Aorta (tissue), 5 donors: ENCODE measurements around the gene SMPD3. TPM values are rescaled to one million over a fixed set of nuclear protein-coding genes. Genes with fewer than 3 reads are reported as not detected.

ENCODE experiments used
- ATAC-seq: fragments of 200-7000 bp; cut with Tn5 transposase; one replicate; pipeline ENCODE4 v1.9.1; 2022; ENCODE audit warnings: moderate library complexity; ENCODE audit not compliant: low FRiP score
- DNase-seq, 2 donors: peaks; one replicate each; pipeline ENCODE4 v3.0.0-alpha.2; 2020
- H3K27ac ChIP-seq, 2 donors: one replicate each; pipeline ENCODE4 v1.5.1; 2013; ENCODE audit warnings: low read length in 2 of 2, mild to moderate bottlenecking in 2 of 2, moderate library complexity in 2 of 2, control low read depth in 1 of 2, inconsistent platforms in 1 of 2, low read depth in 1 of 2
- H3K27me3 ChIP-seq, 2 donors: one replicate each; pipeline ENCODE4 v1.6.1; 2013; ENCODE audit warnings: control low read depth in 1 of 2, low read length in 1 of 2, mild to moderate bottlenecking in 1 of 2, moderate library complexity in 1 of 2; ENCODE audit not compliant: insufficient read depth in 2 of 2, control insufficient read depth in 1 of 2
- H3K36me3 ChIP-seq, 2 donors: one replicate each; pipeline ENCODE4 v1.6.1; 2013; ENCODE audit warnings: control low read depth in 1 of 2, low read length in 1 of 2, mild to moderate bottlenecking in 1 of 2; ENCODE audit not compliant: insufficient read depth in 2 of 2, control insufficient read depth in 1 of 2
- H3K4me1 ChIP-seq, 2 donors: one replicate each; pipeline ENCODE4 v1.6.1; 2013; ENCODE audit warnings: low read length in 2 of 2, control low read depth in 1 of 2, mild to moderate bottlenecking in 1 of 2, moderate library complexity in 1 of 2; ENCODE audit not compliant: insufficient read depth in 2 of 2, control insufficient read depth in 1 of 2
- H3K4me3 ChIP-seq, 2 donors: one replicate each; pipeline ENCODE4 v1.5.1; 2013; ENCODE audit warnings: low read length in 2 of 2, control low read depth in 1 of 2, mild to moderate bottlenecking in 1 of 2
- H3K9me3 ChIP-seq: one replicate; pipeline ENCODE4 v1.6.1; 2013; ENCODE audit warnings: mild to moderate bottlenecking, low read length; ENCODE audit not compliant: control insufficient read depth
- WGBS, 2 donors: extraction: QIAGEN DNeasy Blood & Tissue Kit; methylation state at CpG; one replicate each; pipeline ENCODE4 v1.1.7; 2013; 5-methylcytosine and 5-hydroxymethylcytosine counted together
- intact Hi-C, 2 donors: fragments of 100-400 bp; cut with DNase I; formaldehyde crosslinking; loops; one replicate each; pipeline versions ENCODE4 v1.14.2 to v1.15.0; 2022
- polyA plus RNA-seq, 2 donors: library from polyadenylated mRNA; stranded (reverse); fragments of 200-250 nt; gene quantifications; one replicate each; pipeline ENCODE4 v1.2.3, GENCODE V29; 2013
- total RNA-seq, 2 donors: library from RNA; stranded (reverse); fragmentation: NEBNext Ultra II Directional; extraction: Animal tissue kit (Norgen Biotek cat#: 25700); gene quantifications; one replicate each; pipeline ENCODE4 v1.2.1, GENCODE V29; 2021
- donor health status: healthy with polysubstance abuse.
- donor health status: Bipolar disorder and iron deficiency.
- donor health status: DM: no; HTN: no; CAD: no.
- donor health status: DM: no; HTN: no; CAD: no.
- donor health status: DM: yes; HTN: yes; CAD: no.

Gene SMPD3
- total and polyA plus RNA-seq, 4 donors = 0.29 to 7.5 (median 1.1) TPM; not detected in 1

DNA sequence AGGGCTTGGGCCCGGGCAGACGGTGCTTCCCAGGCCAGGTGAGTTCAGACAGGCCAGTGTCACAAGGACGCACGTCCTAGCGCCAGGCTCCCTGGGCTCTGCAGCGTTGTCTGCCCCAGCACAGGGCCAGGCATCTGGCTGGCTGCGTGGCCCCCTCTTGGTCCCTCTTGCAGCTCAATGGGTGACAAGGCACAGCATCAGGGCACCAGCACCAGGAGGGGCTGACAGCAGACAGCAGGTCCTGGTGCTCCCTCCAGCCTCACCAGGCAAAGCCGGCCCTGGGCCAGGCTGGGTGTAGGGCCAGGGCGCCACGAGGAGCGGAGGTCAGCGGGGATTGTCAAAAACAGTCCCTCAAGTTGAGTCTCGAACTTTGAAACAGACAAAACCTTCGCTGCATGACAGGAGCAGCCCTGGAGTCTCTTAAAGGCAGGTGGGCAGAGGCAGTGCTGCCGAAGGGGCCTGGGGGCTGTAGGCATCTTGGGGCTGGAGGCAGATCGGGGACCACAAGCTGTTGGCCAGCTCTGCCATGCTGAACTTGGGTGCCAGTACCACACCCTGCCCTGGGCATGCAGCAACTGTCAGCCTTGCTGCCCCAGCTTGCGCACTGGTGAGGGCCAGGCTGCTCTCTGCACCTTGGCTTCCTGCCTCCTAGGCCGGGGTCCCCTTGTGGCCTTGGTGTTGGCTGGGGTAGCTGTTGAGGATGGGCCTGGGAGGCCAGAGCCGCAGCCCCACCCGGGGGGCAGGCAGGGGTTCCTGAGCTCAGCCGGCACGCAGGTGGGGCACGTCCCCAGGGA lies 88.7 kb downstream of the SMPD3 start:
- H3K27me3 ChIP-seq = no peaks in the 10 kb centered on the region
- no peak overlapping the region for H3K4me3 ChIP-seq
- no peaks in the 10 kb centered on the region for H3K4me1 ChIP-seq
- H3K27ac ChIP-seq = no peak overlapping the region
- H3K36me3 ChIP-seq = peaks cover 0 to 7% of the 10 kb centered on the region in 2 donors
- 86 to 92% methylated on average over 22 to 23 of the region's 23 CpGs for WGBS, 2 donors
- intact Hi-C loops = no loop called here
- DNase-seq (no peak), ATAC-seq (no peak)
- H3K9me3 ChIP-seq = no peaks in the 10 kb centered on the region

- H3K27ac ChIP-seq = no peak overlapping the region
- intact Hi-C loops = no loop called here
- H3K4me3 ChIP-seq = no peak overlapping the region
- DNase-seq (no peak), ATAC-seq (no peak)
- no peaks in the 10 kb centered on the region for H3K27me3 ChIP-seq
- WGBS, 2 donors = 91% methylated on average over 13 of the region's 13 CpGs
- H3K9me3 ChIP-seq = no peaks in the 10 kb centered on the region
- peaks cover 0 to 8% of the 10 kb centered on the region in 2 donors for H3K36me3 ChIP-seq
- no peaks in the 10 kb centered on the region for H3K4me1 ChIP-seq
Observed at GRCh38 chr16:68358951-68359350, 89.4 kb downstream of the SMPD3 start.

DNA sequence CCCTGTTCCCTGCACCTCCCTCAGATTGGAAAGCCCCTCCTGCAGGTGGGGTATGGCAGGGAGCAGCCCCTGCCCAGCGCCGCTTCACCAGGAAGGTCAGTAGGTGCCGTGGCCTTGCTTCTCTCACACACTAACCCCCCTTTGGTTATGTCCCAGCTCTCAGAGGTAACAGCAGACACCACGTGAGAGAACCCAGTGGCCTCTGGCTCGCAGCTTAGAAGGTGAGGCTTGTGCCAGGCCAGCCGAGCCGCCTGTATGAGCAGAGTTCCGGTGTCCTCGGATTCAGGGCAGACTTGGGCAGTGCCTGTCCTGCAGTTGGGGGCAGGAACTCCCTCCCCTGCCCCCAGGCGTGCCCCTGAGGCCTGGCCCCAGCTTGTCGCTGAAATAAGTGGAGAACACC lies 90.4 kb downstream of the SMPD3 start:
- no peak for ATAC-seq
- WGBS, 2 donors = 91 to 92% methylated on average over 11 of the region's 11 CpGs
- H3K36me3 ChIP-seq = peaks cover 0 to 14% of the 10 kb centered on the region in 2 donors

GRCh38 chr16:68357521-68357922 lies 90.8 kb downstream of the SMPD3 start:
- intact Hi-C loops = no loop called here
- peak in 1 of 2 donors; percentile 33 for DNase-seq
- Histone ChIP-seq H3K4me1 (no peaks in the 10 kb centered on the region), H3K4me3 (no peak overlapping the region), H3K27ac (no peak overlapping the region), H3K27me3 (no peaks in the 10 kb centered on the region), H3K36me3 (peaks cover 0 to 14% of the 10 kb centered on the region in 2 donors), H3K9me3 (no peaks in the 10 kb centered on the region)
- no peak for ATAC-seq
- 90 to 91% methylated on average over 8 to 9 of the region's 9 CpGs for WGBS, 2 donors

More for the DNA sequence above, 90.4 kb downstream of the SMPD3 start:
- peak in 1 of 2 donors; percentile 33 for DNase-seq
- no peaks in the 10 kb centered on the region for H3K4me1 ChIP-seq
- intact Hi-C loops = no loop called here
- no peaks in the 10 kb centered on the region for H3K27me3 ChIP-seq
- no peaks in the 10 kb centered on the region for H3K9me3 ChIP-seq
- no peak overlapping the region for H3K4me3 ChIP-seq
- H3K27ac ChIP-seq = no peak overlapping the region

DNA sequence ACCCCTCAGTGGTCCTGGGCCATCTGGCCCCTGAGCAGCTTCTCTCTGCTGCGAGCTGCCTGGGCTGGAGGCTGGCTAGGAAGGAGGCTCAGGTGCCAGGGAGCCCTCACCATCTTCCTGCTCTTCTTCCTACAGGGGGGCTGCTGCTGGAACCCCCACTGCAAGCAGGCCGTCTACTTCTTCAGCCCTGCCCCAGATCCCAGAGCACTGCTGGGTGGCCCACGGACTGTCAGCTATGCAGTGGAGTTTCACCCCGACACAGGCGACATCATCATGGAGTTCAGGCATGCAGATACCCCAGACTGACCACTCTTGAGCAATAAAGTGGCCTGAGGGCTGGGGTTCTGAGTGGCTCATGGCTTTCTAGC lies 91.4 kb downstream of the SMPD3 start:
- WGBS, 2 donors = 89 to 93% methylated on average over 5 of the region's 5 CpGs
- intact Hi-C loops = no loop called here

GRCh38 chr16:68356249-68356918 lies 91.9 kb downstream of the SMPD3 start:
- DNase-seq (peak in 1 of 2 donors; percentile 56), ATAC-seq (no peak)
- no peak overlapping the region for H3K27ac ChIP-seq
- intact Hi-C loops = no loop called here
- H3K9me3 ChIP-seq = no peaks in the 10 kb centered on the region
- H3K4me3 ChIP-seq = no peak overlapping the region
- H3K27me3 ChIP-seq = no peaks in the 10 kb centered on the region
- 84 to 86% methylated on average over 25 to 28 of the region's 28 CpGs for WGBS, 2 donors
- H3K36me3 ChIP-seq = peaks cover 5 to 16% of the 10 kb centered on the region in 2 donors
- H3K4me1 ChIP-seq = no peaks in the 10 kb centered on the region

More for the DNA sequence above, 91.4 kb downstream of the SMPD3 start:
- Histone ChIP-seq H3K36me3 (peaks cover 0 to 16% of the 10 kb centered on the region in 2 donors), H3K4me3 (no peak overlapping the region), H3K27ac (no peak overlapping the region), H3K27me3 (no peaks in the 10 kb centered on the region), H3K4me1 (no peaks in the 10 kb centered on the region), H3K9me3 (no peaks in the 10 kb centered on the region)
- no peak for DNase-seq
- ATAC-seq = no peak

DNA sequence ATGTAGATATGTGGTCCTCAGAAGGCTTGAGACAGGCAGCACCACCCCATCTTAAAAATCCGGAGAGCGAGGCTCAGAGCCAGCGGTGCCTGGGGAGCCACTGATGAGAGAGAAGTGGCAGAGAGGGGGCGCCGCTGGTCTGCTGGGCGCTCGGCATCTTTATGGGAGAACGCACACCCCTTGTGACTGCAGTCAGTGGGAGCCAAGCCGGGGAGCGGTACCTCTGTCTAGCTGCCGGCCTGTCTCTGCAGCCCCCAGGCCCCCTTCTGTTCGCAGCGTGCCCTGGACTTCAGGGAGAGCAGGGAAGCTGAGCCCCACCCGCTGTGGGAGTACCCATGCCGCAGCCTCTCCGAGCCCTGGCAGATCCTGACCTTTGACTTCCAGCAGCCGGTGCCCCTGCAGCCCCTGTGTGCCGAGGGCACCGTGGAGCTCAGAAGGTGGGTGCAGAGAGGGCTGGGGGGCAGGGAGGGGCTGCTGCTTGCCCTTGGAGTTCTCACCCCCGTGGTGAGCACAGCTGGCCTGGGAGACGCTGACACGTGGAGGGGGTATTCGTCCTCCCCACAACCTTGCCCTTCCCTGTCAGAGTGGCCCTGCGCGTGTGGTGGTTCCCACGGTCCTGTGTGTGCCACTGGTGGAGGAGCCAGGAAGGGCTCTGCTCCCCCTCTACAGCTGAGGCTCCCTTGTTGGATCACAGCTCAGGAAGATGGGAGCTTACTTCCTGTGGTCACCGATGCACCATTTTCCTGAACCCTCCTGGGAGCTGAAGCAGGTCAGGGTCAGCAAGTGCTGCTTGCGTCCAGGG lies 92.7 kb downstream of the SMPD3 start:
- ATAC-seq (no peak), DNase-seq (peak in 1 of 2 donors; percentile 46)
- Histone ChIP-seq H3K4me1 (no peaks in the 10 kb centered on the region), H3K27me3 (no peaks in the 10 kb centered on the region), H3K4me3 (no peak overlapping the region), H3K9me3 (no peaks in the 10 kb centered on the region), H3K27ac (no peak overlapping the region), H3K36me3 (peaks cover 5 to 16% of the 10 kb centered on the region in 2 donors)
- intact Hi-C loops = no loop called here
- WGBS, 2 donors = 83 to 89% methylated on average over 28 of the region's 28 CpGs

DNA sequence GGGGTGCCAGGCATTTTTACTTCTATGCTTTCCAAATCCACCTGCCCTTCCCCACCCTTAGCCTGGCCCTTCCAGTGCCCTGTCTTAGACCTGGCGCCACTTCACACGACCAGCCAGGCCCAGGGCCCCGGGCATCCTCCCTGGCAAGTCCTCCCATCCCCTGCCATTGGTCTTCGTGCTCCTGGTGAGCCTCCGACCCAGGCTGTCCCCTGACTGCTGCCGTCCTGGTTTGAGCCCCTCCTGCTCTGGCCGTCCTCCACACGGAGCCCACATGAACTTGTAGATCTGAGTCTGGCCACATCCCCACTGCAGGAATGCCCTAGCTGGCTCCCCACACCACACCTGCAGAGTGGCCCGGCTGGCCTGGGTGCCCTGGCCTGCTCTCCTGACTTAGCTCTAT lies 93.5 kb downstream of the SMPD3 start:
- intact Hi-C loops = no loop called here
- Histone ChIP-seq H3K9me3 (no peaks in the 10 kb centered on the region), H3K4me1 (no peaks in the 10 kb centered on the region), H3K36me3 (peaks cover 5 to 16% of the 10 kb centered on the region in 2 donors), H3K4me3 (no peak overlapping the region), H3K27me3 (no peaks in the 10 kb centered on the region), H3K27ac (no peak overlapping the region)
- no peak for DNase-seq
- no peak for ATAC-seq
- WGBS, 2 donors = 87 to 89% methylated on average over 9 of the region's 9 CpGs
